GOT3 (cell line): ENCODE data around the gene THBS4.
"Not testable (repeated sequence)": the region's sequence is repeated elsewhere in the genome, so short reads cannot be mapped to it uniquely, and the experiment has no call there.

Source experiments
- DNase-seq: peaks from one replicate; lab custom pipeline; 2025; ENCODE audit warnings: mixed read lengths; lab: John Stamatoyannopoulos, UW

Gene THBS4

DNA sequence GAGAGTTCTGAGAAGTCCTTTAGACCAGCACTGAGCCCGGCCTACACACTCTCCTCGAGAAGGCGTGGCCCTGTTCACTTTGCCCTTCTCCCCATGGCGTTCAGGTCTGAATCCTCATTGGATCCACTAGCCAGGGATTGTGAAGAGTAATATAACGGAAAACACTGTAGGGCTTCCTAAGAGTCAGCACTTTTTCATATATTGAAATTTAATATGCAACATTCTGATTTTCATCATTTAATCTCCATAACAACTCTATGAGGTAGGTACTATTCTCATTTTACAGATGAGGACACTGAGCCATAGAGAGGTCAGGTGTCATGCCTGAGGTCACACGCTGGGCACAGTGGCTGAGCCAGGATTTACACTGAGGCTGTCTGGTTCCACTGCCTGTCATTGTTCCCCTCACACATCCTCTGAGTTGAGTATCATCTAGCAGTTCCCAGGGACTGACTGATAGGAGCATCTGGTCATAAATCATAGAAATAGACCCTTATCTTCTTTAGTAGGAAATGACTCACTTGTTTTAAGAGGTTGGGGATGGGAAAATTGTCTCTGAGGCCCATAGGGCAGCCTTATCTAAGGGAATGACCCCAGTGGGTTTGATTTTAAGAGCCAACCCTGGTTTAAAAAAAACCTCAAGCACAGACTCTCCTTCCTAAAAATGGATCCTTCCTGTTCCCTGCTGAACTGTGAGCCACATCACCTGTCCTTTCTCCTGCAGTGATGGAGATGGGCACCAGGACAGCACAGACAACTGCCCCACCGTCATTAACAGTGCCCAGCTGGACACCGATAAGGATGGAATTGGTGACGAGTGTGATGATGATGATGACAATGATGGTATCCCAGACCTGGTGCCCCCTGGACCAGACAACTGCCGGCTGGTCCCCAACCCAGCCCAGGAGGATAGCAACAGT lies 41.2 kb downstream of the THBS4 start:
- no peak for DNase-seq

DNA sequence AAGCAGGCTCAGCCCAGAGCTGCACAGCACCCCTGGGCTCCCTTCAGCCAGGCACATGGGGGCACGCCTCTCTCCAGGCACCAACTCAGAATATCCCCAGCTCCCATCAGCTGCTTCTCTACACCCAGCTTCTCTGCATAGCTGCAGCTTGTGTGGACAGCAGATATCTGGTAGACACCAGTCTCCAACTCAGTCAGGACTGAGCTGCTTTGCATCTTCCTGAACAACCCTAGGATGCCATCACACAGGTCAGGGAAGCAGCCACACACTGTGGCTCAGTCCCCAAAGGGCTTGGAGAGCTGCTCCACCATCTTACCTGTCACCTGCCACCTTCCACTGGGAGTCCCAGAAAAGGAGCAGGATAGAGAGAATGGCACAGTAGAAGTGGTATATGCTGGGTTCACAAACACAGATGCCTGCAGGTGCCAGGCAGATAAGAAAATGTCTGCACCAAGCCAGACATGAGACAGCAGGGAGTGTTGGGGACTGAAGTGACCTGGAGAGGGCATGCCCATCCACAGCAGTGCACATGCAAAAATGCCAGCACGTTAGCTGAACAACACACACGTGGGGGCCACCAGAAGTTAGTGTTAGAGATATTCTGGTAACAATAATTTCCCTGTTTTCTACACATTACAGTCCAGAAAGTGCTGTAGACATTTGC lies 42.0 kb downstream of the THBS4 start:
- DNase-seq, result no peak

DNA sequence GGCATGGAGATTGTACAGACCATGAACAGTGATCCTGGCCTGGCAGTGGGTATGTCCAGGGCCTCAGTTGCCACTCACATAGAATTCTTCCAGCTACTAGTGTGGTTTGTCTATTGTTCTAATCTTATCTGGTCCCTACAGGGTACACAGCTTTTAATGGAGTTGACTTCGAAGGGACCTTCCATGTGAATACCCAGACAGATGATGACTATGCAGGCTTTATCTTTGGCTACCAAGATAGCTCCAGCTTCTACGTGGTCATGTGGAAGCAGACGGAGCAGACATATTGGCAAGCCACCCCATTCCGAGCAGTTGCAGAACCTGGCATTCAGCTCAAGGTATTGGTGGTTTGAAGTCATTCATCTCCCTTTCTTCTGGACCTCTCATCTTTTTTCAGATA lies 43.8 kb downstream of the THBS4 start:
- DNase-seq, result no peak

DNA sequence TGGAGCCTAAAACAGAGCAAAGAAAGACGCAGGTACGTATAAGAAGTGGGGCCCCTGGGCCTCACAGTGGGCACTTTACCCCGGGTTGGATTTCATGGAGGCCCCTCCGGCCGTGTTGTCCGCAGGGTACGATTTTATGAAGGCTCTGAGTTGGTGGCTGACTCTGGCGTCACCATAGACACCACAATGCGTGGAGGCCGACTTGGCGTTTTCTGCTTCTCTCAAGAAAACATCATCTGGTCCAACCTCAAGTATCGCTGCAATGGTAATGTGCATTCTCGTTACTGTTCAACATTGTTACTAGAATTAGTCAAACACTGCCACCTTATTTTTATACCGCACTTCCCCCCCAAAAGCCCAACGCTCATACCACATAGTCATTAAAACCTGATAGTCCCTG lies 47.1 kb downstream of the THBS4 start:
- no peak for DNase-seq

DNA sequence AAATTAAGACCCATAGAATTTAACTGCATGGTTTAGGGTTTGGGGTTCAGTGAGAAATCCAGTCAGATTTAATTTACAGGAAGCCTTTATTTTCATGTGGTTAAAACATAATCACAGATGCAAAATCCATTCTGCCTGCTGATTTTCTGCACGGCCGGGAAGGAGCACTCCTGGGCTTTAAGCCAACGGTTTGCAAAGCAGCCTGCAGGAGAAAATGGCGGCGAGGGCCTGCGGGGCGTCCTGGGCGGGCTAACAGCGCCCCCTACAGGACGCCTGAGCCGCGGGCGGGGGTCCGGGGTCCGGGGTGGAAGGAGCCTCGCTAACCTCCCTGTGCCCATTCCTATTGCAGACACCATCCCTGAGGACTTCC lies 47.6 kb downstream of the THBS4 start:
- peak; percentile 40 for DNase-seq

DNA sequence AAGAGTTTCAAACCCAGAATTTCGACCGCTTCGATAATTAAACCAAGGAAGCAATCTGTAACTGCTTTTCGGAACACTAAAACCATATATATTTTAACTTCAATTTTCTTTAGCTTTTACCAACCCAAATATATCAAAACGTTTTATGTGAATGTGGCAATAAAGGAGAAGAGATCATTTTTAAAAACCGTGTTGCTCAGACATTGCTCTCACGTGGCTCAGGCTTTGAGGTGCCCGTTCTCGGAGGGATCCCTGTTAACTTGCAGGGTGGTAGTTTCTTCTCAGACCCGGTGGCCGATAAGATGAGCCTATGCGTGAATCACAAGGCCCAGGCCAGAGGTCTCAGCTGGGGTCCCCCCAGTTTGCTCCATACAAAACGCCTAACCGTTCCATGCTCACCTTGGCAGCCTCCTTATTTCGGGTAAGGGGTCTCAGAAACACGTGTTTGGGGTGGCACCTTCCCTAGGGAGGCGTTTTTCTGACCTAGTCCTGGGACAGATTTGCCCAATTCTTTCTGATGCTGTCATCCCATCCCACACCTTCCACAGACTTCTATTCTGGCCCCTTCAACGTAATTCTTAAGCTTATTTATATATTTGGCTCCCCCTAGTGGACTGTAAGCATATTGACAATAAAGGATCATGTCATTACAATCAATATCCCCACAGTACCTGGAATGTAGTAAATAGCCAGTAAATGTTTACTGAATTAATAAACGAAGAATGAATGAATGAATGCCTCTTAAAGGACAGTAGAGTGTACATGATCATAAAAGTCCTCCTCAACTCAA lies 48.1 kb downstream of the THBS4 start:
- no peak for DNase-seq

DNA sequence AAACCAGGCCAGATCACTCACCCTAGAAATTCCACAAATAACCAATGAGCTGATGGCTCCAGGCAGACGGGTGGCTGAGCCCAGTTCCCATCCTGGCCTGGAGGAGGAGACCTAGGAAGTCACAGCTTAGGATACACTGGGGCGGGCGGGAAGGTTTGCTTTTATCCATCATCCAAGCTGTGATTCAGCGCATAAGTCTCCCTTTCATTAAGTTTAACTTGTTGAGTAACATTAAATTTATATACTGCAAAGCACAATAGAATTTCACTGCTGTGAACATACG lies 55.7 kb downstream of the THBS4 start:
- DNase-seq, result no peak

DNA sequence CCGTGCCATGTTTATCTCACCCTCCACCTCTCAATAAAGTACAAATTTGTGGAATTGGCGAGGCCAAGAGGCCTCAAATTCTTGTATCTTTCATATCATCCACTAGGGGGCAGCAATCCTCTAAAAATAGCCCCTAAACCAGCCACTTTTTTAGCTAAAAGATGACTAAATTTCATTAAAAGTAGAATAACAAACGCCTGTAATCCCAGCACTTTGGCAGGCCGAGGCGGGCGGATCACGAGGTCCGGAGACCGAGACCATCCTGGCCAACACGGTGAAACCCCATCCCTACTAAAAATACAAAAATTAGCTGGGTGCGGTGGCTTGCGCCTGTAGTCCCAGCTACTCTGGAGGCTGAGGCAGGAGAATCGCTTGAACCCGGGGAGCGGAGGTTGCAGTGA lies 56.6 kb downstream of the THBS4 start:
- not testable (repeated sequence) for DNase-seq

DNA sequence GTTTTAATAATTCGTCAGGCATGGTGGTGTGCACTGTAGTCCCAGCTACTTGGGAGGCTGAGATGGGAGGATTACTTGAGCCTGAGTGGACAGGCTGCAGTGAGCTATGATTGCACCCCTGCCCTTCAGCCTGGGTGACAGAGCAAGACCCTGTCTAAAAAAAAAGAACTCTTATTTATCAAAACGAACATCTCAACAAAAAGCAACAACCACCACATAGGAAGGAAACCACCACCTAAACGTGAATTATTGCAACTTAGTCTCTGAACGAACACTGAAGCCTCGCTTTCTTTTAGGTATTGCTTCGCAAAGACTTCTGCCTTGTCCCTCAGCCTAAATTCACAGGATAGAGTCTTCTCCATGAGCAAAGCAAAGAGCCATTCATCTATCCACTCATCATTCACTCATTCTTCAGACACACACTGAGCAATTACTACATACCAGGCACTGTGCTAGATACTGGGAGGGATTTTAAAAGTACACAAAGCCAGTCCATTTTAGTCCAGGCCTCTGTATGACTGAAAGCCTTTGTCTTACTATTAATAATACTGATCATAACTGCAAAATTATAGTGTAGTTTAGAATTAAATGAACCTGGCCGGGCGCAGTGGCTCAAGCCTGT lies 57.4 kb downstream of the THBS4 start:
- DNase-seq, result no peak

DNA sequence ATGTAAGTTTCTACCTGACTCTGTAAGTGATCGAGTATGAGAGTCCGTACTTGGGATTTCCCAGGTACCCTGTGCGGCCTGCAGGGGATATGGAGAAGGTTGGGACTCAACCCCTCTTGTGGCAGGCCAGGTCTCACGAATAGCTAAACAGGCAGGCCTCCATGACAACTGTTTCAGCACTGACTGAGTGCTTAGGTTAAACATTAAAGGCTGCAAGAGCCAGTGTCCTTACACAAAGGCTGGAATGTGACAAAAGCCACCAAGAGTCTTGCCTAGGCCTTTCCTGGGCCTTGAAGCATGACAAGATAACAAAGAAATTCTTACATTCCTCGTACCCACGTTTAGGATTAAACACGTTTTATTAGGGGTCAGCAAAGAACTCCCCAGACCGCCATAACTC lies 58.6 kb downstream of the THBS4 start:
- DNase-seq, result no peak

DNA sequence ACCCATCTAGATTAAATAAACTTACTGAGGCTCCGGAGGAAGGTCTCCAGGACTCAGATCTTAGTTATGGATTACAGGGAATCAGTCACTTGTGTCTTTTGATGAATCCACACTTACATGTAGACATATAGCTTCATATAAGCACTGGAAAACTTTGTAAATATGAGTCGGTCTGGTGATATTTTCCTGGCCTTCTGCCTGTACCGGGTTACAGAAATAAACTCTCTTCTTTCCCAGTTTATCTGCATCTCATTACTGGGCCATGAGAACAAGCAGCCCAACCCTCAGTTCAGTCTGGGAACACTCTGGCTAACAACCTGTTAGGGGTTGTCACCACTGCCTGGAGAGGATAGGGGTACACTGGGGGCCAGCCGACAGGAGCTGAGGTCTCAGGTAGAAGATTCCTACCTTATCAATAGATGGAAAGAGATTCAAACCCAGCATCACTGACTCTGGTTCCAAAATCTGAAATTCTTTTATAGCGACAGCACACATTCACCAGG lies 59.1 kb downstream of the THBS4 start:
- DNase-seq, result no peak

DNA sequence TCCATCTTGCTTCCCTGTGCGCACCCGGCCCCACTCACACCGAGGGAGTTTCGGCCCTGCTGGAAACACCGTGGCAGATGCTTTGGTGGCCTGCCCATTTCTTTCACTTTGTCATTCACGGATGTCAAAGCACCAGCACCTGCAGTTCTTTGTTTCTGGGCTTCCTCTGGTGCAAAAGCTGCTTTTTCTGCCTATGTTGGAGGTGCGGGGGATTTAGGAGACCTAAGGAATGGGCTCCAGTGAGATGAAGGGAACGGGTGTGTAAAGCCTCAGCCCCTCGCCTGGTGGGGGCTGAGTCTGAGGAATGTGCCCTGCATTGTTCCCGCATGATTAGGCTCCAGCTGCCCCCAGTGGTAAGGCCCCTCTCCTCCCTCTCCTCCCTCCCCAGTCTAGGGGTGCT lies 62.3 kb downstream of the THBS4 start:
- no peak for DNase-seq

DNA sequence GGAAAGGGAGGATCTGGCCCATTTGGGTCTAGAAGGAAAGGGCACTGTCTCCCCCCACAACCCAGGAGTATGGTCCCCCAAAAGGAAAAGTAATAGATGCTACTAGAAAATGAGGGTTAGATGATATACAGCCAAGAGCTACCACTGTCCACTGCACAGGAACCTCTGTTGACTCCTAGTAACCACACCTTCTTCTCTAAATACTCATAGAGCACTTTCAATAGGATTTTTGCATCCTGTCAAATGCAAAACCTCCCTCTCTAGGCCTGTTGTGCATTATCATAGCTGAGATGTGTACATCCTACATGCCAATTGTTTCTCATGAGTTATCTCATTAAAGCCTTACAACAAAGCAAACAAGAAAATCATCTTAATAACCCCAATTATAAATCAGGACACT lies 66.8 kb downstream of the THBS4 start:
- DNase-seq, result no peak

DNA sequence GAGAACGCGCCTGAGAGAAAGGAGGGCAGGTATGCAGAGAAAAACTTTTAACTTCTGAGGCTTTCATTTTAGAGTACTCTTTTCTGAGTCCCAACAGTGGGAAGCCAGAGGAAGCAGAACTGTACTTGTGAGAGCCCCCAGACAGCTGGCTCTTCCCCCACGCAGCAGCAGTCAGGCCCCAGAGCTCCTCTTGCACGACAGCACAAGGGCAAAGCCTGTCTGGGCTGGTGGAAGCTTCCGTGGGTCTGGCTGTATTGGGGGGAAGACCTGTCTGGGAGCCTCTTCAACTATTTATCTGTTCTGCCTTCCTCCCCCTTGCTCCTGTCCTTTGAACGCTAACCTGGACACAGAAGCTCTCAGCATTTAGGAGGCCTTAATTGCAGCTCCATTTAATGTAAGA lies 68.2 kb downstream of the THBS4 start:
- DNase-seq, result no peak

DNA sequence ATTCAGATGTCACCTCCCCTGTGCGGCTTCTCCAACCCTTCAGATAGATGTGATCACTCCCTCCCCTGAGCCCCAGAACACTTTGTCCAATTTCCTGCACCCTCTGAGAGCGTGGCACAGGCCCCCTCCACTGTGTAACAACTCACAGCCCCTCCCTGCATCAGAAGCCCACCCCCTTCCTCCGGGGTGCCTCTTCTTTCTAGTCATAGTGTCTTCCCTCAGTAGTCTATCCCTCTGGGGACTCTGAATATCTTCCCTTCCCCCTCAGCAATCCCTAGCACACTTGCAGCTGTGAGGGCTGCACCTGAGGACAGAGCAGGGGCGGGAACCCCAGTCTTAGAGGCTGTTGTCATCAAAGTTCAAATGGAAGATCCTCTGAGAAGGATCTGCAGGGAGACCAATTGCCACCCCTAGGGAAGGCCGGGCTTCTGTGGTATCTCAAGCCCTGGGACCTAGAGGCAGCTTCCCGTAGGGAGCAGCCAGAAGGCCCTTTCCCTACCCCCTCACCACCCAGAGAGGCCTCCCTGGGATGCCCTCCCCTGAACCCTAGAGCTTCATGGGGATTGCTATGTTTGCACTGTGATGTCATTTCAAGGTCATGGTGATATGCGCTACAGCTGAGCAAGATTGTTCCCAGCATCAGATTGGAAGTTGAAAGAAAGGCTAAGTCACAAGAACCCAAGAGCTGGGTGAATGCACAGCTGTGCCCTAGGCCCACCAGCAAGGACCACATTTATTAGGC lies 70.7 kb downstream of the THBS4 start:
- no peak for DNase-seq

DNA sequence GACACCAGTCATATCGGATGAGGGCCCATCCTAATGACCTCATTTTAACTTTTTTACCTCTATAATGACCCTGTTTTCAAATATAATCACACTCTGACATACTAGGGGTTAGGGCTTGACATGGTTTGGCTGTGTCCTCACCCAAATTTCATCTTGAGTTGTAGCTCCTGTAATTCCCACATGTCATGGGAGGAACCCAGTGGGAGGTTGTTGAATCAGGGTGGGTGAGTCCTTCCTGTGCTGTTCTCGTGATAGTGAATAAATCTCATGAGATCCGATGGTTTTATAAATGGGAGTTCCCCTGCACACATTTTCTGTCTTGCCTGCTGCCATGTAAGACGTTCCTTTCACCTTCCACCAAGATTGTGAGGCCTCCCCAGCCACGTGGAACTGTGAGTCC lies 71.8 kb downstream of the THBS4 start:
- DNase-seq, result no peak

DNA sequence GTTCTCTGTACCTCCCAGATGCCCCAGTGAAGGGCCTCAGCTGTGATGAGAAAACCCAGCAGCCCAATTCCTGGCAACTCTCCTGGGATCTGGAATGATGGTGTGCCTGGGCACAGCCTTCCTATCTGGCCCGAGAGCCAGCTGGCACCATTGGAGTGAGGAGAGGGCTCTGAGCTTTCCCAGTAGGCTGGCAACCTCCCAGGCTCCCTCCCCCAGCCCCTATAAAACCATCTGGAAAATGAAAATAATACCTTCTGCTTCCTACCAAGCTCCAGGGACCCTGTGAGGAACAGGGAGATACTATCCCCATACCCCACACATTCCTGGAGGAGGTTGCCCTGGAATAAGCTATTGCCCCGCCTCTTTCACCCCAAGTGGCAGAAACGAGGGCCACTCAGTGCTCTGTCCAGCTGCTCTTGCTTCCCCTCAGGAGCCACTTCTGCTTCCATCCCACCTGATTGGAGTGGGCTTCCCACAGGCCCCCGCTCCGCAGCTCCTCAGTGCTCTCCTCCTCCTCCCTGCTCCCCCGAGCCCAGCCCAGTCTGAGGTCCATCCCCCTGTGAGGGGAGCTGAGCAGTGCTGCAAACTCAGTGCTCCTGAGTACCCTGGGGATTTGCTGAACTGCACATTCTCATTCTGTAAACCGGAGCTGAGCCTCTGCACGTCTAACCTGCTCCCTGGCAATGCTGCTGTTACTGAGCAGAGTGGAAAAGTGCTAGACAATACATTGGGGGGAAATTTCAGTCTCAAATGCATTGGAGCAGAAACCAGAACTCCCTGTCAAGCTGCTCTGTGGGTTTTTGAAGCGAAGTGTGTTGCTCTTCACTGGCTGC lies 74.7 kb downstream of the THBS4 start:
- DNase-seq, result no peak

DNA sequence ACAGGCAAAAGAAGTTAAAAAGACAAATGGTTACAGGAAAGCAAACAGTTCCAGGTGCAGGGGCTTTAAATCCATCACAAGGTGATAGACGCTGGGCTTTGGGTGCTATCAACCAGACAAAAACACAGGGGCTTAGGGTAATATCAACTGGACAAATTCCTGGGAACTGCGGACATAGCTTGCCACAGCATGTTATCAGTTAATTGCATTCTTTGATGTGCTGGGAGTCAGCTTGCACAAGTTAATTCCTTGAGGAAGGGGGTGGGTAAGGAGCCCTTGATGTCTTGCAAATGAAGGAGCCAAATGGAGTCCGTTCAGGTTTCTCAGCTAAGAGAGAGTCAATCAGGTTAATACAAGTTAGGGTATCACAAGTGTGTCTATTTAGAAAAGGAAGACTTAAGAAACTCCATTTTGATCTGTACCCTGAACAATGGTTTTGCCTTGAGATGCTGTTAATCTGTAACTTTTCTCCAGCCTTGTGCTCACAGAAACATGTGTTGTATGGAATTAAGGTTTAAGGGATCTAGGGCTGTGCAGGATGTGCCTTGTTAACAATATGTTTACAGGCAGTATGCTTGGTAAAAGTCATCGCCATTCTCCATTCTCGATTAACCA lies 76.3 kb downstream of the THBS4 start:
- not testable (repeated sequence) for DNase-seq

DNA sequence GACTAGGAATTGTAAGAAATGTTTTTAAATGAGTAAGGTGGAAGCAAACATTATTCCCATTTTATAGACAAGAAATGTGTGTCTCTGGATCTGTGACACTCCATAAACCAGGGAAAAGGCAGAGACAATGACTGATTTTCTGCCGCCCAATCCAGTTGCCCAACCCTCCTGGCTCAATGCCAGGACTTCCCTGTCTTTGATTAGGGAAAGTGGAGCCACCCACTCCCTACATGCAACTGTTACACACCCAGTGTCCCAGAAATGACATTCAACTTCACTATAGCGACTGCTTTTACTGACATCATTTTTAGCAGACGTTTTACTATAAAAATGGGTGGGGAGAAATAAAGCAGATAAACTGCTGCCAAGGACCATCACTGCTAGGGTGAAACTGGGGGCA lies 79.7 kb downstream of the THBS4 start:
- no peak for DNase-seq

DNA sequence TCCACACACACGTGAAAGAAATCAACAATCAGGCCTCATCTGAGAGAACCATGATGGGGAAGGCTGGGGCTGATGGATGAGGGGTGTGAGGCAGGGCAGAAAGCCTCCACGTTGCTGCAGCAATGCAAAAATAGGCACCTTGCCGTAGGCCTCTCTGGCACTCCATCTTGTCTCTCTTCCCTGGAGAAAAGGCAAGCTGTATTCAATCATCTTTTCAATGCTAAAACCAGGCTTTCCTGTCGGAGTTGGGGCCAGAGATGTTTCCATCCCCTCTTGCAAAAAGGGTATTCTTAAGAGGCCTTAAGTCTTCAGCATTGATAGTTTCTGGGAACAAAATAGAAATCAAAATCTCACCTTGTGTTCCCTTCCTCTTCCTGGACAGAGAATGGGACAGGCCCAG lies 80.9 kb downstream of the THBS4 start:
- no peak for DNase-seq
